ENCODE results near the gene RNF44. TPM values are rescaled to one million over a fixed set of nuclear protein-coding genes. Genes with fewer than 3 reads are reported as not detected.

The RNF44 gene
- total RNA-seq, 1 experiment from 2014 or later: 19.2 TPM

- Histone ChIP-seq H4K20me1 (ENCODE audit: low read length) (peaks cover 13% of the 10 kb centered on the region), H3F3A (ENCODE audit: low read length, unreplicated experiment) (no peaks in the 10 kb centered on the region), H3K4me2 (ENCODE audit: low read length) (peak overlapping the region; percentile 96), H3K4me3 (ENCODE audit: low read length) (peak overlapping the region; percentile 21; the same call in 1 of the 2 replicates), H3K36me3 (ENCODE audit: low read depth, low read length) (peaks cover 11% of the 10 kb centered on the region; the same call in 1 of the 2 replicates), H3K9me2 (replicated peaks; ENCODE audit: low read length) (no peaks in the 10 kb centered on the region), H3K4me1 (ENCODE audit: insufficient read depth, low read length) (peaks cover 32% of the 10 kb centered on the region), H3K9ac (ENCODE audit: low read length) (no peak overlapping the region), H3K27ac (ENCODE audit: low read length) (no peak overlapping the region), H3K79me2 (ENCODE audit: low read length) (peaks cover 43% of the 10 kb centered on the region), H3K9me3 (ENCODE audit: low read length) (no peaks in the 10 kb centered on the region), H2AFZ (ENCODE audit: low read length) (no peak overlapping the region), H3K27me3 (ENCODE audit: low read length) (no peaks in the 10 kb centered on the region)
- ChIA-PET POLR2A (ENCODE audit: unreplicated experiment) (no interaction called here), CTCF (no interaction called here)
- BruUV-seq (replicated peaks): no TSS peak
- ATAC-seq: no peak
- intact Hi-C loops (cut with micrococcal nuclease): no loop called here
- TF ChIP-seq EZH2 (IDR thresholded peaks at IDR 0.05; ENCODE audit: low read length, unreplicated experiment): no peak
- TF ChIP-seq EZH2phosphoT487 (IDR thresholded peaks at IDR 0.05; ENCODE audit: borderline replicate concordance, low read length): no peak
- no peak for TF ChIP-seq CTCF (conservative IDR thresholded peaks at IDR 0.05; ENCODE audit: low read depth, low read length)
- DNase-seq: peak; percentile 25
Observed at GRCh38 chr5:176533894-176534611, 3.1 kb downstream of the RNF44 start.

GRCh38 chr5:176533390-176533789, 3.8 kb downstream of the RNF44 start:
- Histone ChIP-seq H3K27me3 (ENCODE audit: low read length) (no peaks in the 10 kb centered on the region), H4K20me1 (ENCODE audit: low read length) (peaks cover 13% of the 10 kb centered on the region), H3F3A (ENCODE audit: low read length, unreplicated experiment) (no peaks in the 10 kb centered on the region), H3K9me3 (ENCODE audit: low read length) (no peaks in the 10 kb centered on the region), H3K4me2 (ENCODE audit: low read length) (no peak overlapping the region; the same call in 1 of the 2 replicates), H3K4me1 (ENCODE audit: insufficient read depth, low read length) (peaks cover 25% of the 10 kb centered on the region), H2AFZ (ENCODE audit: low read length) (no peak overlapping the region), H3K9me2 (replicated peaks; ENCODE audit: low read length) (no peaks in the 10 kb centered on the region), H3K27ac (ENCODE audit: low read length) (no peak overlapping the region), H3K9ac (ENCODE audit: low read length) (no peak overlapping the region), H3K4me3 (ENCODE audit: low read length) (no peak overlapping the region), H3K36me3 (ENCODE audit: low read depth, low read length) (peaks cover 11% of the 10 kb centered on the region; the same call in 1 of the 2 replicates), H3K79me2 (ENCODE audit: low read length) (peaks cover 43% of the 10 kb centered on the region)
- ATAC-seq (no peak), DNase-seq (no peak)
- ChIA-PET POLR2A (ENCODE audit: unreplicated experiment) (no interaction called here), CTCF (no interaction called here)
- no peak for TF ChIP-seq CTCF (conservative IDR thresholded peaks at IDR 0.05; ENCODE audit: low read depth, low read length)
- TF ChIP-seq EZH2phosphoT487 (IDR thresholded peaks at IDR 0.05; ENCODE audit: borderline replicate concordance, low read length): no peak
- TF ChIP-seq EZH2 (IDR thresholded peaks at IDR 0.05; ENCODE audit: low read length, unreplicated experiment): no peak
- intact Hi-C loops (cut with micrococcal nuclease): no loop called here
- no TSS peak for BruUV-seq (replicated peaks)

- Histone ChIP-seq H4K20me1 (ENCODE audit: low read length) (peaks cover 13% of the 10 kb centered on the region), H3K79me2 (ENCODE audit: low read length) (peaks cover 43% of the 10 kb centered on the region), H3K27me3 (ENCODE audit: low read length) (no peaks in the 10 kb centered on the region), H3K4me1 (ENCODE audit: insufficient read depth, low read length) (peaks cover 21% of the 10 kb centered on the region), H3K4me2 (ENCODE audit: low read length) (no peak overlapping the region), H3K9me3 (ENCODE audit: low read length) (no peaks in the 10 kb centered on the region), H3K27ac (ENCODE audit: low read length) (no peak overlapping the region), H3K9me2 (replicated peaks; ENCODE audit: low read length) (no peaks in the 10 kb centered on the region), H2AFZ (ENCODE audit: low read length) (no peak overlapping the region), H3K9ac (ENCODE audit: low read length) (no peak overlapping the region), H3K4me3 (ENCODE audit: low read length) (no peak overlapping the region), H3K36me3 (ENCODE audit: low read depth, low read length) (peaks cover 11% of the 10 kb centered on the region; the same call in 1 of the 2 replicates), H3F3A (ENCODE audit: low read length, unreplicated experiment) (no peaks in the 10 kb centered on the region)
- TF ChIP-seq EZH2phosphoT487 (IDR thresholded peaks at IDR 0.05; ENCODE audit: borderline replicate concordance, low read length): no peak
- no peak for TF ChIP-seq EZH2 (IDR thresholded peaks at IDR 0.05; ENCODE audit: low read length, unreplicated experiment)
- TF ChIP-seq CTCF (conservative IDR thresholded peaks at IDR 0.05; ENCODE audit: low read depth, low read length): no peak
- BruUV-seq (replicated peaks): no TSS peak
- POLR2A ChIA-PET (ENCODE audit: unreplicated experiment): interaction anchor here (0.6 kb wide), 1 partner anchor 176 kb away, joined by 3 read pairs; no protein-coding TSS in a partner anchor
- intact Hi-C loops (cut with micrococcal nuclease): no loop called here
- DNase-seq: no peak
- CTCF ChIA-PET: no interaction called here
- ATAC-seq: no peak
Observed at GRCh38 chr5:176532795-176533194, 4.4 kb downstream of the RNF44 start.

Measured in PC-3 (cell line).